Keratinocyte (primary cell): ENCODE results near the gene CALHM6. TPM values are rescaled to one million over a fixed set of nuclear protein-coding genes. Genes with fewer than 3 reads are reported as not detected.

ENCODE experiments used
- DNase-seq: peaks from one replicate; pipeline ENCODE4 v3.0.0-alpha.2; 2011; ENCODE audit warnings: low read depth, missing footprints, low spot score
- FAIRE-seq: peaks from 2 replicates; lab custom pipeline; 2011; peaks lifted over from hg19 to GRCh38; lab: Jason Lieb, UNC
- H2AFZ ChIP-seq: 2 replicates; pipeline ENCODE4 v1.6.0; 2012; ENCODE audit warnings: low read length, control low read depth, inconsistent platforms; ENCODE audit not compliant: control insufficient read depth
- H3K27ac ChIP-seq: 2 replicates; pipeline ENCODE4 v1.5.1; 2011; ENCODE audit warnings: low read length; ENCODE audit not compliant: control insufficient read depth, insufficient read depth
- H3K27me3 ChIP-seq: 3 replicates; pipeline ENCODE4 v1.6.0; 2011; ENCODE audit warnings: low read length; ENCODE audit not compliant: control insufficient read depth, insufficient read depth; ENCODE audit errors: extremely low read depth
- H3K36me3 ChIP-seq, 2 experiments: 2 replicates in 1 of 2; 3 replicates in 1 of 2; pipeline ENCODE4 v1.5.1; 2011; ENCODE audit warnings: low read length in 2 of 2, mild to moderate bottlenecking in 1 of 2; ENCODE audit not compliant: control insufficient read depth in 2 of 2, insufficient read depth in 2 of 2; ENCODE audit errors: extremely low read depth in 1 of 2
- H3K4me1 ChIP-seq: 3 replicates; pipeline ENCODE4 v1.5.1; 2011; ENCODE audit warnings: low read length; ENCODE audit not compliant: control insufficient read depth, insufficient read depth; ENCODE audit errors: extremely low read depth
- H3K4me2 ChIP-seq: 3 replicates; pipeline ENCODE4 v1.6.0; 2011; ENCODE audit warnings: low read depth, low read length; ENCODE audit not compliant: control insufficient read depth, insufficient read depth; ENCODE audit errors: extremely low read depth
- H3K4me3 ChIP-seq, 3 experiments: fragments of 200-600 bp in 1 of 3; sonication (generic) in 1 of 3; 2 replicates in 2 of 3; 3 replicates in 1 of 3; pipeline ENCODE4 v1.5.1; 2011 to 2016; ENCODE audit warnings: low read length in 3 of 3, mild to moderate bottlenecking in 3 of 3, control low read depth in 2 of 3, inconsistent platforms in 1 of 3, low read depth in 1 of 3, mixed read lengths in 1 of 3, mixed run types in 1 of 3, moderate library complexity in 1 of 3; ENCODE audit not compliant: control insufficient read depth in 2 of 3, insufficient read depth in 2 of 3; ENCODE audit errors: extremely low read depth in 1 of 3
- H3K79me2 ChIP-seq: 2 replicates; pipeline ENCODE4 v1.6.0; 2012; ENCODE audit warnings: low read length; ENCODE audit not compliant: control insufficient read depth, insufficient read depth
- H3K9ac ChIP-seq: 3 replicates; pipeline ENCODE4 v1.6.0; 2011; ENCODE audit warnings: low read length; ENCODE audit not compliant: control insufficient read depth, insufficient read depth; ENCODE audit errors: extremely low read depth
- H3K9me1 ChIP-seq: 3 replicates; pipeline ENCODE4 v1.6.0; 2011; ENCODE audit warnings: low read length; ENCODE audit not compliant: control insufficient read depth, insufficient read depth; ENCODE audit errors: extremely low read depth
- H3K9me3 ChIP-seq: 2 replicates; pipeline ENCODE4 v1.5.1; 2012; ENCODE audit warnings: low read depth, low read length; ENCODE audit not compliant: control insufficient read depth
- H4K20me1 ChIP-seq: 3 replicates; pipeline ENCODE4 v1.6.0; 2011; ENCODE audit warnings: low read length; ENCODE audit not compliant: control insufficient read depth, insufficient read depth; ENCODE audit errors: extremely low read depth
- EZH2 ChIP-seq: IDR thresholded peaks from one replicate; pipeline ENCODE4 v1.6.1; 2012; ENCODE audit warnings: inconsistent platforms, mild to moderate bottlenecking, low read length, moderate library complexity
- dilution Hi-C: fragments of 300-500 bp; cut with MboI; formaldehyde crosslinking; loops from one replicate; pipeline ENCODE4 v1.7.0; 2020; ENCODE audit warnings: low sequenced_read_pairs; ENCODE audit not compliant: extremely low pct_ligation_motif_present
- polyA plus RNA-seq, 5 experiments: library from polyadenylated mRNA; depleted of rRNA in 3 of 5; stranded (reverse) in 3 of 5; stranded (forward) in 1 of 5; unstranded in 1 of 5; fragments of >200 nt; gene quantifications; 1 replicate in 1 of 5; 2 replicates in 3 of 5; 3 replicates in 1 of 5; pipeline versions ENCODE4 v1.2.1 to v1.2.3, GENCODE V29; 2011 to 2012; ENCODE audit warnings: missing spikeins in 2 of 5, low read depth in 1 of 5, low replicate concordance in 1 of 5
- TF ChIP-seq, protein P1 (sequence below), 3 experiments: IDR thresholded peaks in 1 of 3; conservative IDR thresholded peaks in 1 of 3; optimal IDR thresholded peaks in 1 of 3; 2 replicates in 2 of 3; 3 replicates in 1 of 3; pipeline versions ENCODE3 to v1.5.1; 2011; ENCODE audit warnings: low read length in 3 of 3, mild to moderate bottlenecking in 3 of 3, moderate library complexity in 2 of 3, control low read depth in 1 of 3, inconsistent platforms in 1 of 3; ENCODE audit not compliant: insufficient read depth in 2 of 3; ENCODE audit errors: extremely low read depth in 1 of 3

Gene CALHM6
- polyA plus RNA-seq, 1 donor (not counting 4 experiments of a cell fraction or from before 2014, with no cell fraction given): 0.47 TPM

DNA sequence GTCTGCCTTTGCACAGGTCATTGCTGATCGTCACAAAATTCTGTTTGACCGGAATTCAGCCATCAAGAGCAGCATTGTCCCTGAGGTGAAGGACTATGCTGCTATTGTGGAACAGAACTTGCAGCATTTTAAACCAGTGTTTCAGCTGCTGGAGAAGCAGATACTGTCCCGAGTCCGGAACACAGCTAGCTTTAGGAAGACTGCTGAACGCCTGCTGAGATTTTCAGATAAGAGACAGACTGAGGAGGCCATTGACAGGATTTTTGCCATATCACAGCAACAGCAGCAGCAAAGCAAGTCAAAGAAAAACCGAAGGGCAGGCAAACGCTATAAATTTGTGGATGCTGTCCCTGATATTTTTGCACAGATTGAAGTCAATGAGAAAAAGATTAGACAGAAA lies 24.6 kb upstream of the CALHM6 start:
- Histone ChIP-seq H4K20me1 (no peaks in the 10 kb centered on the region), H3K4me2 (no peak overlapping the region), H3K9me1 (no peaks in the 10 kb centered on the region), H3K27me3 (no peaks in the 10 kb centered on the region), H3K36me3 (peaks cover 13 to 15% of the 10 kb centered on the region in 2 experiments), H3K27ac (no peak overlapping the region), H3K4me1 (no peaks in the 10 kb centered on the region), H2AFZ (no peak overlapping the region), H3K4me3 (no peak overlapping the region), H3K79me2 (no peaks in the 10 kb centered on the region), H3K9me3 (no peaks in the 10 kb centered on the region), H3K9ac (no peak overlapping the region)
- dilution Hi-C loops: no loop called here
- FAIRE-seq: no peak
- DNase-seq: no peak
- TF ChIP-seq, protein P1, sequence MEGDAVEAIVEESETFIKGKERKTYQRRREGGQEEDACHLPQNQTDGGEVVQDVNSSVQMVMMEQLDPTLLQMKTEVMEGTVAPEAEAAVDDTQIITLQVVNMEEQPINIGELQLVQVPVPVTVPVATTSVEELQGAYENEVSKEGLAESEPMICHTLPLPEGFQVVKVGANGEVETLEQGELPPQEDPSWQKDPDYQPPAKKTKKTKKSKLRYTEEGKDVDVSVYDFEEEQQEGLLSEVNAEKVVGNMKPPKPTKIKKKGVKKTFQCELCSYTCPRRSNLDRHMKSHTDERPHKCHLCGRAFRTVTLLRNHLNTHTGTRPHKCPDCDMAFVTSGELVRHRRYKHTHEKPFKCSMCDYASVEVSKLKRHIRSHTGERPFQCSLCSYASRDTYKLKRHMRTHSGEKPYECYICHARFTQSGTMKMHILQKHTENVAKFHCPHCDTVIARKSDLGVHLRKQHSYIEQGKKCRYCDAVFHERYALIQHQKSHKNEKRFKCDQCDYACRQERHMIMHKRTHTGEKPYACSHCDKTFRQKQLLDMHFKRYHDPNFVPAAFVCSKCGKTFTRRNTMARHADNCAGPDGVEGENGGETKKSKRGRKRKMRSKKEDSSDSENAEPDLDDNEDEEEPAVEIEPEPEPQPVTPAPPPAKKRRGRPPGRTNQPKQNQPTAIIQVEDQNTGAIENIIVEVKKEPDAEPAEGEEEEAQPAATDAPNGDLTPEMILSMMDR (optimal IDR thresholded peaks at IDR 0.05 in 1 of 3, IDR thresholded peaks at IDR 0.05 in 1 of 3, conservative IDR thresholded peaks at IDR 0.05 in 1 of 3; ENCODE audit: extremely low read depth in 1 of 3, insufficient read depth in 2 of 3, low read length in 3 of 3): no peak
- TF ChIP-seq EZH2: no peak

- H3K79me2 ChIP-seq: no peaks in the 10 kb centered on the region
- TF ChIP-seq EZH2: no peak
- TF ChIP-seq, protein P1 (optimal IDR thresholded peaks at IDR 0.05 in 1 of 3, IDR thresholded peaks at IDR 0.05 in 1 of 3, conservative IDR thresholded peaks at IDR 0.05 in 1 of 3; ENCODE audit: extremely low read depth in 1 of 3, insufficient read depth in 2 of 3, low read length in 3 of 3): no peak
- FAIRE-seq: no peak
Observed at GRCh38 chr6:116437656-116438055, 23.5 kb upstream of the CALHM6 start.

More at GRCh38 chr6:116437656-116438055, 23.5 kb upstream of the CALHM6 start:
- Histone ChIP-seq H3K36me3 (peaks cover 11 to 12% of the 10 kb centered on the region in 2 experiments), H3K27me3 (no peaks in the 10 kb centered on the region), H3K4me1 (no peaks in the 10 kb centered on the region), H2AFZ (no peak overlapping the region), H4K20me1 (no peaks in the 10 kb centered on the region), H3K9me1 (no peaks in the 10 kb centered on the region), H3K9me3 (no peaks in the 10 kb centered on the region), H3K9ac (no peak overlapping the region), H3K4me3 (no peak overlapping the region), H3K27ac (no peak overlapping the region), H3K4me2 (no peak overlapping the region)
- dilution Hi-C loops: no loop called here
- no peak for DNase-seq
